GM12801 (cell line): ENCODE results near the gene VWA7.

Source experiments
- CTCF ChIP-seq: IDR thresholded peaks from one replicate; pipeline ENCODE4 v1.5.1; 2011; ENCODE audit warnings: control low read depth; ENCODE audit not compliant: insufficient read length; ENCODE audit errors: extremely low read depth

Gene VWA7

GRCh38 chr6:31734247-31734820 is 42.8 kb downstream of the VWA7 start:
- TF ChIP-seq CTCF = no peak

- no peak for TF ChIP-seq CTCF
These were observed 43.4 kb downstream of the VWA7 start for GRCh38 chr6:31733734-31734133.

- no peak for TF ChIP-seq CTCF
These were observed 45.1 kb downstream of the VWA7 start for GRCh38 chr6:31732029-31732428.

- no peak for TF ChIP-seq CTCF
These were observed 46.5 kb downstream of the VWA7 start for GRCh38 chr6:31730631-31731086.

GRCh38 chr6:31729979-31730630 is 47.0 kb downstream of the VWA7 start:
- no peak for TF ChIP-seq CTCF

GRCh38 chr6:31729515-31729978 is 47.6 kb downstream of the VWA7 start:
- no peak for TF ChIP-seq CTCF

- TF ChIP-seq CTCF = no peak
These were observed 48.2 kb downstream of the VWA7 start, which contains the start of gene DDAH2 for GRCh38 chr6:31728767-31729514. Gene DDAH2, minus strand, starts transcription at chr6:31729299. Its CDS starts 138 bp downstream, at chr6:31729161.
